SK-N-SH (cell line): ENCODE data around the gene CABLES2. TPM values are rescaled to one million over a fixed set of nuclear protein-coding genes. Genes with fewer than 3 reads are reported as not detected.
A peak's percentile ranks its signal among the peaks of the same experiment; 100 is the strongest.

ENCODE experiments used
- CTCF ChIA-PET: fragments of 300-600, 350-600 bp; formaldehyde crosslinking; extraction: SDS; loops from one replicate; lab custom pipeline; 2021; lab: Yijun Ruan, JAX
- POLR2A ChIA-PET: fragments of 350-600 bp; sonication (Branson Sonifier 250); formaldehyde crosslinking; extraction: SDS; loops from one replicate; lab custom pipeline; 2020; ENCODE audit warnings: antibody characterized with exemption, inconsistent platforms; lab: Yijun Ruan, JAX
- DNase-seq: peaks from one replicate; pipeline ENCODE4 v3.0.0; 2012
- H2AFZ ChIP-seq: fragments of 200-600 bp; sonication (generic); 2 replicates; pipeline ENCODE4 v1.8.1; 2016; ENCODE audit warnings: antibody characterized with exemption, mild to moderate bottlenecking, low read depth
- H3F3A ChIP-seq: fragments of 200-600 bp; sonication (generic); replicated peaks from 2 replicates; pipeline ENCODE3; 2016; ENCODE audit warnings: antibody characterized with exemption, mild to moderate bottlenecking; ENCODE audit not compliant: insufficient read depth
- H3K27ac ChIP-seq, 2 experiments: fragments of 200-500 bp in 1 of 2; fragments of 200-600 bp in 1 of 2; sonication (Bioruptor generic) in 1 of 2; sonication (generic), shearing (Covaris generic) in 1 of 2; 2 replicates each; pipeline versions ENCODE4 v1.5.1 to v1.6.1; 2014 to 2016; ENCODE audit warnings: low read depth in 2 of 2, inconsistent platforms in 1 of 2, low read length in 1 of 2, mild to moderate bottlenecking in 1 of 2, mixed read lengths in 1 of 2
- H3K27me3 ChIP-seq: fragments of 200-600 bp; sonication (generic), shearing (Covaris generic); 2 replicates; pipeline ENCODE4 v1.6.1; 2016; ENCODE audit warnings: mixed run types; ENCODE audit not compliant: insufficient read depth
- H3K36me3 ChIP-seq, 2 experiments: fragments of 200-500 bp in 1 of 2; fragments of 200-600 bp in 1 of 2; sonication (Bioruptor generic) in 1 of 2; sonication (generic) in 1 of 2; replicated peaks in 1 of 2; 2 replicates each; pipeline versions ENCODE3 to v1.5.1; 2014 to 2016; ENCODE audit warnings: low read length in 1 of 2, mild to moderate bottlenecking in 1 of 2; ENCODE audit not compliant: insufficient read depth in 2 of 2, control insufficient read depth in 1 of 2
- H3K4me1 ChIP-seq, 2 experiments: fragments of 200-500 bp in 1 of 2; fragments of 200-600 bp in 1 of 2; sonication (Bioruptor generic) in 1 of 2; sonication (generic), shearing (Covaris generic) in 1 of 2; 2 replicates each; pipeline versions ENCODE4 v1.5.1 to v1.6.1; 2014 to 2016; ENCODE audit warnings: low read depth in 1 of 2, low read length in 1 of 2, mixed run types in 1 of 2; ENCODE audit not compliant: insufficient read depth in 2 of 2, control insufficient read depth in 1 of 2
- H3K4me2 ChIP-seq: fragments of 200-600 bp; sonication (generic), shearing (Covaris generic); 2 replicates; pipeline ENCODE4 v1.6.1; 2017; ENCODE audit warnings: mixed run types
- H3K4me3 ChIP-seq, 2 experiments: fragments of 200-500 bp in 1 of 2; fragments of 200-600 bp in 1 of 2; sonication (Bioruptor generic) in 1 of 2; sonication (generic), shearing (Covaris generic) in 1 of 2; 2 replicates each; pipeline versions ENCODE4 v1.5.1 to v1.8.1; 2014 to 2016; ENCODE audit warnings: low read depth in 2 of 2, inconsistent platforms in 1 of 2, low read length in 1 of 2, mild to moderate bottlenecking in 1 of 2, mixed read lengths in 1 of 2, moderate library complexity in 1 of 2
- H3K79me2 ChIP-seq: fragments of 200-600 bp; sonication (generic); 2 replicates; pipeline ENCODE4 v1.8.1; 2017; ENCODE audit warnings: mild to moderate bottlenecking; ENCODE audit not compliant: insufficient read depth
- H3K9ac ChIP-seq: fragments of 200-600 bp; sonication (generic); 2 replicates; pipeline ENCODE4 v1.6.1; 2017; ENCODE audit warnings: mixed run types
- H3K9me2 ChIP-seq: fragments of 200-600 bp; sonication (generic); 2 replicates; pipeline ENCODE4 v1.6.1; 2017; ENCODE audit warnings: mixed run types
- H3K9me3 ChIP-seq: fragments of 200-600 bp; sonication (generic); 2 replicates; pipeline ENCODE4 v1.6.1; 2017; ENCODE audit warnings: mixed run types, mild to moderate bottlenecking, moderate library complexity
- H4K20me1 ChIP-seq: fragments of 200-600 bp; sonication (generic); 2 replicates; pipeline ENCODE4 v1.6.1; 2017; ENCODE audit warnings: mild to moderate bottlenecking, mixed run types; ENCODE audit not compliant: insufficient read depth
- ELF1 ChIP-seq: IDR thresholded peaks from 2 replicates; pipeline ENCODE4 v1.4.0; 2012
- EP300 ChIP-seq, 2 experiments: IDR thresholded peaks; 2 replicates each; pipeline versions ENCODE4 v1.4.0 to v1.6.1; 2012; ENCODE audit warnings: borderline replicate concordance in 1 of 2, low read depth in 1 of 2, low read length in 1 of 2
- EZH2phosphoT487 ChIP-seq: fragments of 200-600 bp; sonication (generic); IDR thresholded peaks from 2 replicates; pipeline ENCODE4 v1.6.1; 2017; ENCODE audit warnings: low read depth, mixed run types, mild to moderate bottlenecking, antibody characterized with exemption, moderate library complexity, borderline replicate concordance
- FOSL2 ChIP-seq: IDR thresholded peaks from 2 replicates; pipeline ENCODE4 v1.4.0; 2012; ENCODE audit warnings: low read depth, mild to moderate bottlenecking, moderate library complexity, borderline replicate concordance
- FOXM1 ChIP-seq: IDR thresholded peaks from 2 replicates; pipeline ENCODE4 v1.4.0; 2012; ENCODE audit warnings: low read depth, mild to moderate bottlenecking
- GABPA ChIP-seq: IDR thresholded peaks from 2 replicates; pipeline ENCODE4 v1.4.0; 2012; ENCODE audit warnings: low read depth, mild to moderate bottlenecking
- GATA2 ChIP-seq: sonication (generic); formaldehyde crosslinking; IDR thresholded peaks from 2 replicates; pipeline ENCODE4 v1.5.0; 2020; ENCODE audit warnings: mild to moderate bottlenecking, missing genetic modification reagents
- IRF3 ChIP-seq: fragments of 150-350 bp; IDR thresholded peaks from 2 replicates; pipeline ENCODE4 v1.6.1; 2016; ENCODE audit warnings: mild to moderate bottlenecking, low read depth, low read length
- JUND ChIP-seq: IDR thresholded peaks from 2 replicates; pipeline ENCODE4 v1.4.0; 2012
- NFIC ChIP-seq: IDR thresholded peaks from 2 replicates; pipeline ENCODE4 v1.4.0; 2012; ENCODE audit warnings: borderline replicate concordance
- RXRA ChIP-seq: IDR thresholded peaks from 2 replicates; pipeline ENCODE4 v1.4.0; 2012; ENCODE audit warnings: low read depth, mild to moderate bottlenecking, borderline replicate concordance
- SMC3 ChIP-seq: IDR thresholded peaks from 2 replicates; pipeline ENCODE4 v1.6.1; 2012; ENCODE audit warnings: low read depth, low read length, improper control_type of control experiment
- WGBS: methylation state at CpG from one replicate; pipeline ENCODE4 v1.1.6; 2017; ENCODE audit warnings: low lambda C conversion rate; 5-methylcytosine and 5-hydroxymethylcytosine counted together
- polyA plus RNA-seq, 3 experiments: library from polyadenylated mRNA; depleted of rRNA; stranded (reverse); fragments of >200 nt; gene quantifications; 2 replicates each; pipeline ENCODE4 v1.2.3, GENCODE V29; 2012
- TF ChIP-seq, protein P1 (sequence below): fragments of 200-600 bp; sonication (generic); IDR thresholded peaks from 2 replicates; pipeline ENCODE4 v1.6.1; 2017; ENCODE audit warnings: antibody characterized with exemption, mild to moderate bottlenecking, moderate library complexity
- TF ChIP-seq, protein P2 (sequence below): IDR thresholded peaks from 2 replicates; pipeline ENCODE4 v1.4.0; 2012; ENCODE audit warnings: low read depth
- TF ChIP-seq, protein P3 (sequence below): IDR thresholded peaks from 2 replicates; pipeline ENCODE4 v1.6.1; 2012; ENCODE audit warnings: mild to moderate bottlenecking, low read depth, low read length, moderate library complexity

CABLES2 gene
- polyA plus RNA-seq, 1 of the 3 experiments (the other 2 are of a cell fraction) = 4.8 TPM

- H3K4me1 ChIP-seq = no peaks in the 10 kb centered on the region
- H3K4me3 ChIP-seq = no peak overlapping the region
- no peaks in the 10 kb centered on the region for H3K9me3 ChIP-seq
- H3K27me3 ChIP-seq = no peaks in the 10 kb centered on the region
- CTCF ChIA-PET = interaction anchor here (1.5 kb wide), 1 partner anchor 15 kb away, joined by 3 read pairs; no protein-coding TSS in a partner anchor
- TF ChIP-seq, protein P1, sequence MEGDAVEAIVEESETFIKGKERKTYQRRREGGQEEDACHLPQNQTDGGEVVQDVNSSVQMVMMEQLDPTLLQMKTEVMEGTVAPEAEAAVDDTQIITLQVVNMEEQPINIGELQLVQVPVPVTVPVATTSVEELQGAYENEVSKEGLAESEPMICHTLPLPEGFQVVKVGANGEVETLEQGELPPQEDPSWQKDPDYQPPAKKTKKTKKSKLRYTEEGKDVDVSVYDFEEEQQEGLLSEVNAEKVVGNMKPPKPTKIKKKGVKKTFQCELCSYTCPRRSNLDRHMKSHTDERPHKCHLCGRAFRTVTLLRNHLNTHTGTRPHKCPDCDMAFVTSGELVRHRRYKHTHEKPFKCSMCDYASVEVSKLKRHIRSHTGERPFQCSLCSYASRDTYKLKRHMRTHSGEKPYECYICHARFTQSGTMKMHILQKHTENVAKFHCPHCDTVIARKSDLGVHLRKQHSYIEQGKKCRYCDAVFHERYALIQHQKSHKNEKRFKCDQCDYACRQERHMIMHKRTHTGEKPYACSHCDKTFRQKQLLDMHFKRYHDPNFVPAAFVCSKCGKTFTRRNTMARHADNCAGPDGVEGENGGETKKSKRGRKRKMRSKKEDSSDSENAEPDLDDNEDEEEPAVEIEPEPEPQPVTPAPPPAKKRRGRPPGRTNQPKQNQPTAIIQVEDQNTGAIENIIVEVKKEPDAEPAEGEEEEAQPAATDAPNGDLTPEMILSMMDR = peak; percentile 47
- no peak for TF ChIP-seq SMC3
- TF ChIP-seq, all 33 proteins: peak for 1
- POLR2A ChIA-PET = no interaction called here
- H3K9me2 ChIP-seq = no peaks in the 10 kb centered on the region
- DNase-seq = no peak
- H3K9ac ChIP-seq = no peak overlapping the region
- H3K79me2 ChIP-seq = no peaks in the 10 kb centered on the region
- 91% methylated on average over 15 of the region's 27 CpGs for WGBS
- peaks cover 0 to 10% of the 10 kb centered on the region in 2 experiments for H3K36me3 ChIP-seq
- peaks cover 3% of the 10 kb centered on the region for H3F3A ChIP-seq
- no peaks in the 10 kb centered on the region for H4K20me1 ChIP-seq
- H3K27ac ChIP-seq = no peak overlapping the region
- no peak overlapping the region for H2AFZ ChIP-seq
- H3K4me2 ChIP-seq = no peak overlapping the region
Measured at GRCh38 chr20:62395311-62396242, 11.5 kb downstream of the CABLES2 start.

DNA sequence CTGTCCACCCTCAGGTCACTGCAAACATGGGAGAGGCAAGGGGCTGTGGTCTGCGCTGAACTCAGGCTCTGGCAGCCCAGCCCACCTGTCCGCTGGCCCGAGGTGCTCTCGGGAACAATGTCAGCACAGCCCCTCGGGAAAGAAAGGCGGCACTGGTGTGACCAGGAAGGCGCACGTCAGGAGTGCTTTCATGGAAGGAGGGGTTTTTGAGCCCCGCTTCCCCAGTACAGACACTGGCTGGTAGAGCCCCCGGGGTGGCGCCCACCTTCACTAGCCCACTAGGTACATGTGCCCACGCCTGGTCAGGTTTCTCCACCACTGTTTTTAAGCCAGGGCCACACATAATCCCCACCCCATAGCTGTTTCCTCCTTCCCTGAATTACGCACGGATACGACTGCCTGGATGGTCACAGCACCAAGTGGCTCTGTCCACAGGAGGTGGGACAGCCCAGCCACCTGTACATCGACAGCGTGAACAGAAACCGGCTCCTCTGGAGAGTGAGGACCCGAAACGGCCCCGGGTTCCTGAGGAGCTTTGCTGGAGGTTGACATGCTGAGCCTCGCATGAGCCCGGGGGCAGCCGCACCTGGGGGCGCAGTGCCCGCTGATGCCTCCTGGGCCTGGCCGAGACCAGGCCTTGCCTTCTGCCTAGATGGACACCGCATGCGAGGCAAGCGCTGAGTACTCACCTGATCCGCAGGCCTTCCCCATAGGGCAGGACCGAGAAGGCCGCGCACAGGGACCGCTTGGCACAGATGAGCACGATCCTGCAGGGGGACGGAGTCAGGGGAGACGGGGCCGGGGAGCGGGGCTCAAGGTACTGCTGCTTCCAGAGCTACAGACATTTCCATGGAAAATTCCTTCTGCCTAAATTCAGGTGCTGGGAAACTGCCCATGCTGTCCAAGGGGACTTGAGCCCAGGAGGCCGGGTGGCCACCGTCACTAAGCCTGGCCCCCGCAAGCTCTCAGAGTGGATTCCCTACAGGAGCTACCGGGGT lies 12.5 kb downstream of the CABLES2 start:
- Histone ChIP-seq H3K4me1 (peaks cover 0 to under 1% of the 10 kb centered on the region in 2 experiments; a peak in 1 of 4 replicates), H3K9me3 (no peaks in the 10 kb centered on the region), H4K20me1 (peaks cover 4% of the 10 kb centered on the region; the same call in 1 of the 2 replicates), H3K4me3 (no peak overlapping the region), H3F3A (peaks cover 7% of the 10 kb centered on the region), H3K9ac (no peak overlapping the region), H3K79me2 (peaks cover under 1% of the 10 kb centered on the region; the same call in 1 of the 2 replicates), H3K27me3 (no peaks in the 10 kb centered on the region), H3K4me2 (no peak overlapping the region), H3K9me2 (no peaks in the 10 kb centered on the region), H2AFZ (no peak overlapping the region), H3K36me3 (peaks cover 2 to 19% of the 10 kb centered on the region in 2 experiments), H3K27ac (no peak overlapping the region)
- ChIA-PET CTCF (interaction anchor here (0.9 to 2.0 kb wide), 4 partner anchors 10 to 16 kb away, joined by 3 to 5 read pairs (median 3); no protein-coding TSS in a partner anchor), POLR2A (no interaction called here)
- 95% methylated on average over 29 of the region's 44 CpGs for WGBS
- DNase-seq = no peak
- no peak for TF ChIP-seq EP300 (IDR thresholded peaks at IDR 0.05; ENCODE audit: borderline replicate concordance in 1 of 2, low read depth in 1 of 2, low read length in 1 of 2)
- no peak for TF ChIP-seq RXRA
- no peak for TF ChIP-seq GABPA
- TF ChIP-seq EZH2phosphoT487 = no peak
- no peak for TF ChIP-seq GATA2
- TF ChIP-seq FOSL2 = no peak
- TF ChIP-seq NFIC = no peak
- TF ChIP-seq, protein P2, sequence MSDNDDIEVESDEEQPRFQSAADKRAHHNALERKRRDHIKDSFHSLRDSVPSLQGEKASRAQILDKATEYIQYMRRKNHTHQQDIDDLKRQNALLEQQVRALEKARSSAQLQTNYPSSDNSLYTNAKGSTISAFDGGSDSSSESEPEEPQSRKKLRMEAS = no peak
- TF ChIP-seq IRF3 = no peak
- TF ChIP-seq FOXM1 = no peak
- no peak for TF ChIP-seq JUND
- TF ChIP-seq, protein P3, sequence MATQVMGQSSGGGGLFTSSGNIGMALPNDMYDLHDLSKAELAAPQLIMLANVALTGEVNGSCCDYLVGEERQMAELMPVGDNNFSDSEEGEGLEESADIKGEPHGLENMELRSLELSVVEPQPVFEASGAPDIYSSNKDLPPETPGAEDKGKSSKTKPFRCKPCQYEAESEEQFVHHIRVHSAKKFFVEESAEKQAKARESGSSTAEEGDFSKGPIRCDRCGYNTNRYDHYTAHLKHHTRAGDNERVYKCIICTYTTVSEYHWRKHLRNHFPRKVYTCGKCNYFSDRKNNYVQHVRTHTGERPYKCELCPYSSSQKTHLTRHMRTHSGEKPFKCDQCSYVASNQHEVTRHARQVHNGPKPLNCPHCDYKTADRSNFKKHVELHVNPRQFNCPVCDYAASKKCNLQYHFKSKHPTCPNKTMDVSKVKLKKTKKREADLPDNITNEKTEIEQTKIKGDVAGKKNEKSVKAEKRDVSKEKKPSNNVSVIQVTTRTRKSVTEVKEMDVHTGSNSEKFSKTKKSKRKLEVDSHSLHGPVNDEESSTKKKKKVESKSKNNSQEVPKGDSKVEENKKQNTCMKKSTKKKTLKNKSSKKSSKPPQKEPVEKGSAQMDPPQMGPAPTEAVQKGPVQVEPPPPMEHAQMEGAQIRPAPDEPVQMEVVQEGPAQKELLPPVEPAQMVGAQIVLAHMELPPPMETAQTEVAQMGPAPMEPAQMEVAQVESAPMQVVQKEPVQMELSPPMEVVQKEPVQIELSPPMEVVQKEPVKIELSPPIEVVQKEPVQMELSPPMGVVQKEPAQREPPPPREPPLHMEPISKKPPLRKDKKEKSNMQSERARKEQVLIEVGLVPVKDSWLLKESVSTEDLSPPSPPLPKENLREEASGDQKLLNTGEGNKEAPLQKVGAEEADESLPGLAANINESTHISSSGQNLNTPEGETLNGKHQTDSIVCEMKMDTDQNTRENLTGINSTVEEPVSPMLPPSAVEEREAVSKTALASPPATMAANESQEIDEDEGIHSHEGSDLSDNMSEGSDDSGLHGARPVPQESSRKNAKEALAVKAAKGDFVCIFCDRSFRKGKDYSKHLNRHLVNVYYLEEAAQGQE = no peak
- TF ChIP-seq ELF1 = no peak
